Loucy (cell line): ENCODE results near the gene CCDC82.

Experiments used
- H2AFZ ChIP-seq: fragments of 200-600 bp; sonication (generic); 2 replicates; pipeline ENCODE4 v1.6.0; 2016; ENCODE audit warnings: antibody characterized with exemption, mild to moderate bottlenecking, low read length, moderate library complexity
- H3F3A ChIP-seq: fragments of 200-600 bp; 2 replicates; pipeline ENCODE4 v1.6.0; 2016; ENCODE audit warnings: antibody characterized with exemption, low read depth, mild to moderate bottlenecking
- H3K27me3 ChIP-seq: fragments of 200-600 bp; sonication (generic); 2 replicates; pipeline ENCODE4 v1.6.1; 2014; ENCODE audit warnings: low read length, mild to moderate bottlenecking; ENCODE audit not compliant: insufficient read depth, poor library complexity, severe bottlenecking
- H3K36me3 ChIP-seq: fragments of 200-600 bp; sonication (generic); 2 replicates; pipeline ENCODE4 v1.6.1; 2016; ENCODE audit warnings: low read length; ENCODE audit not compliant: insufficient read depth
- H3K4me1 ChIP-seq: fragments of 200-600 bp; sonication (generic); 2 replicates; pipeline ENCODE4 v1.5.1; 2014; ENCODE audit warnings: low read length, mild to moderate bottlenecking; ENCODE audit not compliant: insufficient read depth, poor library complexity, severe bottlenecking
- H3K4me2 ChIP-seq: fragments of 200-600 bp; sonication (generic); 2 replicates; pipeline ENCODE4 v1.6.0; 2014; ENCODE audit warnings: antibody characterized with exemption, low read length, low read depth, mild to moderate bottlenecking; ENCODE audit not compliant: poor library complexity, severe bottlenecking
- H3K4me3 ChIP-seq: fragments of 200-600 bp; sonication (generic); 2 replicates; pipeline ENCODE4 v1.5.1; 2014; ENCODE audit warnings: low read length, mild to moderate bottlenecking, mixed read lengths; ENCODE audit not compliant: poor library complexity, severe bottlenecking
- H3K79me2 ChIP-seq: fragments of 200-600 bp; sonication (generic); 2 replicates; pipeline ENCODE4 v1.6.1; 2014; ENCODE audit warnings: low read length; ENCODE audit not compliant: insufficient read depth
- H3K9ac ChIP-seq: fragments of 200-600 bp; sonication (generic); 2 replicates; pipeline ENCODE4 v1.6.0; 2014; ENCODE audit warnings: mild to moderate bottlenecking, low read depth, low read length, moderate library complexity; ENCODE audit not compliant: poor library complexity, severe bottlenecking
- H3K9me2 ChIP-seq: fragments of 200-600 bp; sonication (generic); replicated peaks from 2 replicates; pipeline ENCODE4 v1.6.1; 2016; ENCODE audit warnings: low read depth, low read length, mixed read lengths
- H3K9me3 ChIP-seq: fragments of 200-600 bp; sonication (generic); 2 replicates; pipeline ENCODE4 v1.6.1; 2014; ENCODE audit warnings: mild to moderate bottlenecking, antibody characterized with exemption, low read length, low read depth; ENCODE audit not compliant: insufficient read depth
- H4K20me1 ChIP-seq: fragments of 200-600 bp; sonication (generic); 2 replicates; pipeline ENCODE4 v1.6.0; 2014; ENCODE audit warnings: antibody characterized with exemption, low read length, mild to moderate bottlenecking; ENCODE audit not compliant: insufficient read depth, poor library complexity, severe bottlenecking
- CTCF ChIP-seq: fragments of 200-600 bp; sonication (generic); conservative IDR thresholded peaks from 2 replicates; pipeline ENCODE4 v1.5.1; 2014; ENCODE audit warnings: mild to moderate bottlenecking, antibody characterized with exemption, low read length
- EZH2phosphoT487 ChIP-seq: fragments of 200-600 bp; IDR thresholded peaks from 2 replicates; pipeline ENCODE4 v1.6.1; 2018; ENCODE audit warnings: antibody characterized with exemption, mild to moderate bottlenecking, moderate library complexity, borderline replicate concordance

CCDC82 gene

GRCh38 chr11:96328395-96329010 lies 61.2 kb downstream of the CCDC82 start:
- Histone ChIP-seq H3K4me2 (no peak overlapping the region), H3K4me3 (no peak overlapping the region), H4K20me1 (no peaks in the 10 kb centered on the region), H3K9me3 (no peaks in the 10 kb centered on the region), H3K9ac (no peak overlapping the region), H3K9me2 (no peaks in the 10 kb centered on the region), H3K4me1 (no peaks in the 10 kb centered on the region), H3F3A (no peaks in the 10 kb centered on the region), H3K79me2 (no peaks in the 10 kb centered on the region), H2AFZ (no peak overlapping the region), H3K27me3 (no peaks in the 10 kb centered on the region), H3K36me3 (no peaks in the 10 kb centered on the region)
- TF ChIP-seq EZH2phosphoT487, result no peak
- no peak for TF ChIP-seq CTCF

GRCh38 chr11:96326959-96327358 lies 62.8 kb downstream of the CCDC82 start:
- TF ChIP-seq CTCF (no peak), EZH2phosphoT487 (no peak)
- Histone ChIP-seq H3K9ac (no peak overlapping the region), H3K9me3 (no peaks in the 10 kb centered on the region), H3K36me3 (no peaks in the 10 kb centered on the region), H4K20me1 (no peaks in the 10 kb centered on the region), H3F3A (no peaks in the 10 kb centered on the region), H2AFZ (no peak overlapping the region), H3K79me2 (no peaks in the 10 kb centered on the region), H3K4me1 (no peaks in the 10 kb centered on the region), H3K4me2 (no peak overlapping the region), H3K9me2 (no peaks in the 10 kb centered on the region), H3K27me3 (no peaks in the 10 kb centered on the region), H3K4me3 (no peak overlapping the region)

- no peaks in the 10 kb centered on the region for H3K9me2 ChIP-seq
- no peak overlapping the region for H3K4me3 ChIP-seq
- TF ChIP-seq CTCF, result no peak
- no peak for TF ChIP-seq EZH2phosphoT487
- no peaks in the 10 kb centered on the region for H3K4me1 ChIP-seq
- H3K9me3 ChIP-seq, result no peaks in the 10 kb centered on the region
- H3K9ac ChIP-seq, result no peak overlapping the region
- H3K36me3 ChIP-seq, result no peaks in the 10 kb centered on the region
- H3F3A ChIP-seq, result no peaks in the 10 kb centered on the region
- no peaks in the 10 kb centered on the region for H4K20me1 ChIP-seq
- no peaks in the 10 kb centered on the region for H3K27me3 ChIP-seq
- H3K4me2 ChIP-seq, result no peak overlapping the region
- no peak overlapping the region for H2AFZ ChIP-seq
- H3K79me2 ChIP-seq, result no peaks in the 10 kb centered on the region
Observed at GRCh38 chr11:96324912-96325311, 64.8 kb downstream of the CCDC82 start.
